ENCODE measurements around the gene GCC1. TPM values are rescaled to one million over a fixed set of nuclear protein-coding genes. Genes with fewer than 3 reads are reported as not detected.

Gene GCC1
- total and polyA plus RNA-seq, 7 donors = 7.2 to 19.2 (median 12.2) TPM

GRCh38 chr7:127616724-127617123, 31.3 kb upstream of the GCC1 start:
- Histone ChIP-seq H3K27me3 (peaks cover 0 to 54% (median 26%) of the 10 kb centered on the region in 3 donors), H3K4me1 (no peaks in the 10 kb centered on the region), H3K9me3 (no peaks in the 10 kb centered on the region), H3K36me3 (no peaks in the 10 kb centered on the region), H3K4me3 (no peak overlapping the region), H3K27ac (no peak overlapping the region)
- intact Hi-C loops (cut with DNase I) = no loop called here
- no peak for DNase-seq
- 90 to 92% methylated on average over 5 of the region's 5 CpGs for WGBS, 2 donors
- TF ChIP-seq EP300 (IDR thresholded peaks at IDR 0.05) (no peak), POLR2A (IDR thresholded peaks at IDR 0.05) (no peak), POLR2AphosphoS5 (IDR thresholded peaks at IDR 0.05) (no peak), CTCF (IDR thresholded peaks at IDR 0.05) (no peak)

- DNase-seq = no peak
- no peaks in the 10 kb centered on the region for H3K4me1 ChIP-seq
- 85 to 96% methylated on average over 1 of the region's 1 CpG for WGBS, 2 donors
- intact Hi-C loops (cut with DNase I) = no loop called here
- no peaks in the 10 kb centered on the region for H3K9me3 ChIP-seq
- H3K4me3 ChIP-seq = no peak overlapping the region
- H3K27ac ChIP-seq = no peak overlapping the region
- H3K36me3 ChIP-seq = no peaks in the 10 kb centered on the region
- no peak for TF ChIP-seq POLR2AphosphoS5 (IDR thresholded peaks at IDR 0.05)
- TF ChIP-seq EP300 (IDR thresholded peaks at IDR 0.05) = no peak
- no peak for TF ChIP-seq CTCF (IDR thresholded peaks at IDR 0.05)
- TF ChIP-seq POLR2A (IDR thresholded peaks at IDR 0.05) = no peak
- peaks cover 0 to 24% (median 0%) of the 10 kb centered on the region in 3 donors for H3K27me3 ChIP-seq
Observed at GRCh38 chr7:127612263-127612662, 26.9 kb upstream of the GCC1 start.

GRCh38 chr7:127609297-127609696, 23.9 kb upstream of the GCC1 start:
- Histone ChIP-seq H3K4me3 (no peak overlapping the region), H3K27ac (no peak overlapping the region), H3K27me3 (peaks cover 0 to 4% (median 0%) of the 10 kb centered on the region in 3 donors), H3K36me3 (no peaks in the 10 kb centered on the region), H3K4me1 (no peaks in the 10 kb centered on the region), H3K9me3 (no peaks in the 10 kb centered on the region)
- no peak for DNase-seq
- intact Hi-C loops (cut with DNase I) = no loop called here
- no peak for TF ChIP-seq EP300 (IDR thresholded peaks at IDR 0.05)
- TF ChIP-seq CTCF (IDR thresholded peaks at IDR 0.05) = no peak
- TF ChIP-seq POLR2AphosphoS5 (IDR thresholded peaks at IDR 0.05) = no peak
- no peak for TF ChIP-seq POLR2A (IDR thresholded peaks at IDR 0.05)
- WGBS, 2 donors = 92 to 93% methylated on average over 6 of the region's 6 CpGs

GRCh38 chr7:127608446-127608845, 23.1 kb upstream of the GCC1 start:
- intact Hi-C loops (cut with DNase I) = no loop called here
- Histone ChIP-seq H3K4me3 (no peak overlapping the region), H3K27ac (no peak overlapping the region), H3K27me3 (peaks cover 0 to 4% (median 0%) of the 10 kb centered on the region in 3 donors), H3K9me3 (no peaks in the 10 kb centered on the region), H3K36me3 (no peaks in the 10 kb centered on the region), H3K4me1 (no peaks in the 10 kb centered on the region)
- TF ChIP-seq CTCF (IDR thresholded peaks at IDR 0.05) (no peak), EP300 (IDR thresholded peaks at IDR 0.05) (no peak), POLR2A (IDR thresholded peaks at IDR 0.05) (no peak), POLR2AphosphoS5 (IDR thresholded peaks at IDR 0.05) (no peak)
- no peak for DNase-seq
- WGBS, 2 donors = 89 to 91% methylated on average over 6 of the region's 6 CpGs

- Histone ChIP-seq H3K9me3 (no peaks in the 10 kb centered on the region), H3K4me1 (no peaks in the 10 kb centered on the region), H3K36me3 (no peaks in the 10 kb centered on the region), H3K4me3 (no peak overlapping the region), H3K27ac (no peak overlapping the region), H3K27me3 (no peaks in the 10 kb centered on the region)
- intact Hi-C loops (cut with DNase I) = no loop called here
- 85 to 90% methylated on average over 3 of the region's 3 CpGs for WGBS, 2 donors
- no peak for DNase-seq
- TF ChIP-seq POLR2A (IDR thresholded peaks at IDR 0.05) (no peak), CTCF (IDR thresholded peaks at IDR 0.05) (no peak), POLR2AphosphoS5 (IDR thresholded peaks at IDR 0.05) (no peak), EP300 (IDR thresholded peaks at IDR 0.05) (no peak)
Observed at GRCh38 chr7:127600885-127601284, 15.5 kb upstream of the GCC1 start.

Measured in sigmoid colon (tissue), 7 donors.